GM12878 (cell line): ENCODE results near the gene MAP3K5. TPM values are rescaled to one million over a fixed set of nuclear protein-coding genes. Genes with fewer than 3 reads are reported as not detected.

Experiments used
- ATAC-seq: fragments of 200-7000 bp; cut with Tn5 transposase; 3 replicates; pipeline ENCODE4 v1.9.1; 2020; ENCODE audit warnings: mild to moderate bottlenecking, moderate library complexity
- BruUV-seq: library from RNA; stranded (reverse); fragments of 400-500 nt; replicated peaks from 2 replicates; lab custom pipeline; 2021; lab: Mats Ljungman, UMichigan
- CTCF ChIA-PET: fragments of 300-600 bp; sonication (Branson Sonifier 250); formaldehyde crosslinking; extraction: SDS; loops from one replicate; lab custom pipeline; 2021; ENCODE audit warnings: inconsistent platforms; lab: Yijun Ruan, JAX
- POLR2A ChIA-PET: fragments of 350-600 bp; formaldehyde crosslinking; extraction: SDS; loops from one replicate; lab custom pipeline; 2021; ENCODE audit warnings: inconsistent platforms; lab: Charles Lee
- RAD21 ChIA-PET: fragments of 300-600 bp; sonication (Branson Sonifier 250); formaldehyde crosslinking; loops from one replicate; lab custom pipeline; 2023; ENCODE audit warnings: antibody characterized with exemption; ENCODE audit not compliant: unreplicated experiment; lab: Charles Lee
- SMC1A ChIA-PET: fragments of 300-600 bp; sonication (Branson Sonifier 250); formaldehyde crosslinking; loops from one replicate; lab custom pipeline; 2023; ENCODE audit not compliant: unreplicated experiment, uncharacterized antibody; lab: Charles Lee
- DNase-seq: peaks from one replicate; pipeline ENCODE4 v3.0.0-alpha.2; 2011; ENCODE audit warnings: low read depth, low spot score
- FAIRE-seq: peaks from 3 replicates; lab custom pipeline; 2011; peaks lifted over from hg19 to GRCh38; lab: Jason Lieb, UNC
- H2AFZ ChIP-seq: 2 replicates; pipeline ENCODE4 v1.6.0; 2011; ENCODE audit warnings: low read depth, low read length, control low read depth; ENCODE audit not compliant: control insufficient read depth
- H3K27ac ChIP-seq: 2 replicates; pipeline ENCODE4 v1.5.1; 2011; ENCODE audit warnings: control low read depth; ENCODE audit not compliant: control insufficient read depth, insufficient read depth
- H3K27me3 ChIP-seq, 2 experiments: replicated peaks in 1 of 2; 2 replicates each; pipeline versions ENCODE4 v1.6.0 to v1.6.1; 2011; ENCODE audit warnings: low read length in 1 of 2; ENCODE audit not compliant: control insufficient read depth in 2 of 2, insufficient read depth in 2 of 2
- H3K36me3 ChIP-seq, 2 experiments: 2 replicates each; pipeline ENCODE4 v1.5.1; 2011; ENCODE audit warnings: low read length in 1 of 2; ENCODE audit not compliant: control insufficient read depth in 2 of 2, insufficient read depth in 2 of 2
- H3K4me1 ChIP-seq: 2 replicates; pipeline ENCODE4 v1.6.1; 2011; ENCODE audit warnings: mild to moderate bottlenecking, low read length, moderate library complexity, mixed read lengths; ENCODE audit not compliant: control insufficient read depth, insufficient read depth
- H3K4me2 ChIP-seq: 2 replicates; pipeline ENCODE4 v1.6.0; 2011; ENCODE audit warnings: control low read depth; ENCODE audit not compliant: control insufficient read depth, insufficient read depth
- H3K4me3 ChIP-seq: fragments of 200-600 bp; sonication (generic); 2 replicates; pipeline ENCODE4 v1.5.1; 2016
- H3K79me2 ChIP-seq: 2 replicates; pipeline ENCODE4 v1.6.0; 2011; ENCODE audit warnings: low read length; ENCODE audit not compliant: control insufficient read depth, insufficient read depth
- H3K9ac ChIP-seq: 2 replicates; pipeline ENCODE4 v1.8.0; 2011; ENCODE audit warnings: low read length, control low read depth, mixed read lengths; ENCODE audit not compliant: control insufficient read depth, insufficient read depth
- H3K9me3 ChIP-seq: replicated peaks from 3 replicates; pipeline ENCODE4 v1.5.1; 2011; ENCODE audit warnings: mild to moderate bottlenecking, low read length; ENCODE audit not compliant: control insufficient read depth, insufficient read depth
- H4K20me1 ChIP-seq: 2 replicates; pipeline ENCODE4 v1.6.0; 2011; ENCODE audit not compliant: control insufficient read depth, insufficient read depth
- CUX1 ChIP-seq: IDR thresholded peaks from 2 replicates; pipeline ENCODE4 v1.6.1; 2012; ENCODE audit warnings: improper control_type of control experiment, low read depth, low read length; ENCODE audit not compliant: insufficient replicate concordance
- ETV6 ChIP-seq, 2 experiments: fragments of 450-650 bp in 1 of 2; IDR thresholded peaks in 1 of 2; conservative IDR thresholded peaks in 1 of 2; 2 replicates each; pipeline ENCODE4 v1.6.1; 2014; ENCODE audit warnings: antibody characterized with exemption in 1 of 2, borderline replicate concordance in 1 of 2, low read depth in 1 of 2, mild to moderate bottlenecking in 1 of 2, moderate library complexity in 1 of 2
- HDGF ChIP-seq: fragments of 450-650 bp; IDR thresholded peaks from 2 replicates; pipeline ENCODE4 v1.6.1; 2016; ENCODE audit warnings: antibody characterized with exemption
- IRF3 ChIP-seq: fragments of 450-650 bp; IDR thresholded peaks from 2 replicates; pipeline ENCODE4 v1.6.1; 2014; ENCODE audit warnings: mild to moderate bottlenecking
- MEF2B ChIP-seq: fragments of 450-650 bp; IDR thresholded peaks from 2 replicates; pipeline ENCODE4 v1.6.1; 2018; ENCODE audit warnings: mild to moderate bottlenecking, moderate library complexity; ENCODE audit not compliant: partially characterized antibody, poor library complexity, severe bottlenecking
- NR2C2 ChIP-seq: IDR thresholded peaks from 2 replicates; pipeline ENCODE4 v1.6.1; 2011; ENCODE audit warnings: borderline replicate concordance, low read depth; ENCODE audit not compliant: control insufficient read depth, insufficient read length
- RFX5 ChIP-seq: IDR thresholded peaks from 2 replicates; pipeline ENCODE4 v1.6.1; 2011; ENCODE audit warnings: low read depth, low read length, improper control_type of control experiment
- SKIL ChIP-seq: fragments of 450-650 bp; IDR thresholded peaks from 2 replicates; pipeline ENCODE4 v1.6.1; 2017; ENCODE audit warnings: mild to moderate bottlenecking, low read depth, inconsistent platforms; ENCODE audit not compliant: poor library complexity, severe bottlenecking
- SMAD5 ChIP-seq: IDR thresholded peaks from 2 replicates; pipeline ENCODE4 v1.6.1; 2016; ENCODE audit warnings: antibody characterized with exemption, low read depth
- STAT1 ChIP-seq: fragments of 450-650 bp; conservative IDR thresholded peaks from 2 replicates; pipeline ENCODE4 v1.6.1; 2014; ENCODE audit warnings: antibody characterized with exemption, mild to moderate bottlenecking
- SUPT20H ChIP-seq: IDR thresholded peaks from 2 replicates; pipeline ENCODE4 v1.6.1; 2011; ENCODE audit warnings: low read depth, mild to moderate bottlenecking, low read length, moderate library complexity, borderline replicate concordance; ENCODE audit not compliant: control insufficient read depth
- USF1 ChIP-seq: IDR thresholded peaks from 2 replicates; pipeline ENCODE4 v1.6.1; 2011; ENCODE audit warnings: borderline replicate concordance, low read depth, mild to moderate bottlenecking, moderate library complexity, mixed read lengths, low read length; ENCODE audit not compliant: insufficient read depth; ENCODE audit errors: extremely low read length
- WGBS: methylation state at CpG from one replicate; pipeline ENCODE4 v1.1.6; 2016; ENCODE audit warnings: low lambda C conversion rate; ENCODE audit not compliant: insufficient replicate concordance, insufficient coverage; ENCODE audit errors: missing lambda C conversion rate; 5-methylcytosine and 5-hydroxymethylcytosine counted together
- in situ Hi-C: fragments of 300-500 bp; cut with MboI; formaldehyde crosslinking; loops from 9 replicates; pipeline ENCODE4 v1.14.3; 2018; ENCODE audit warnings: mixed read lengths
- intact Hi-C: fragments of 100-400 bp; cut with micrococcal nuclease; formaldehyde crosslinking; loops from one replicate; pipeline ENCODE4 v1.14.2; 2022; ENCODE audit not compliant: unreplicated experiment
- polyA plus RNA-seq, 11 experiments: library from polyadenylated mRNA; depleted of rRNA in 4 of 11; unstranded in 6 of 11; stranded (reverse) in 5 of 11; fragments of >200 nt; fragmentation: Nextera tagmentation in 4 of 11; fragmentation: Illumina TruSeq in 1 of 11; extraction: Ambion mirVana in 4 of 11; extraction: Trizol in 1 of 11; gene quantifications; 1 replicate in 1 of 11; 2 replicates in 10 of 11; pipeline versions ENCODE4 v1.2.1 to v1.2.3, GENCODE V29; 2011 to 2016; ENCODE audit warnings: inconsistent platforms in 2 of 11, missing spikeins in 2 of 11, low read depth in 1 of 11
- total RNA-seq, 4 experiments: library from RNA; depleted of rRNA in 3 of 4; stranded (reverse); fragments of >200 nt in 3 of 4; fragmentation: Illumina TruSeq in 1 of 4; extraction: Trizol in 1 of 4; gene quantifications; 2 replicates each; pipeline versions ENCODE4 v1.2.1 to v1.2.3, GENCODE V29; 2013 to 2021

MAP3K5 gene
- total and polyA plus RNA-seq, 10 of the 15 experiments (the other 5 are each of a cell fraction or from before 2014, with no cell fraction given), result 5.4 to 34.3 (median 26.4) TPM

- in situ Hi-C loops, result no loop called here
- FAIRE-seq (no peak), DNase-seq (no peak), ATAC-seq (no peak)
- intact Hi-C loops, result no loop called here
- Histone ChIP-seq H3K9ac (no peak overlapping the region), H3K27ac (no peak overlapping the region), H4K20me1 (no peaks in the 10 kb centered on the region; the same call in 1 of the 2 replicates), H3K79me2 (peaks cover 71% of the 10 kb centered on the region), H3K4me3 (no peak overlapping the region), H3K9me3 (no peaks in the 10 kb centered on the region), H3K27me3 (no peaks in the 10 kb centered on the region), H3K4me2 (no peak overlapping the region), H3K4me1 (no peaks in the 10 kb centered on the region), H3K36me3 (peaks cover 7 to 34% of the 10 kb centered on the region in 2 experiments), H2AFZ (no peak overlapping the region)
- ChIA-PET SMC1A (interaction anchor here (0.7 to 2.8 kb wide), 3 partner anchors 9 to 62 kb away, joined by 3 to 18 read pairs (median 5); no protein-coding TSS in a partner anchor), CTCF (interaction anchor here (0.6 to 1.9 kb wide), 5 partner anchors 10 to 85 kb away, joined by 3 to 9 read pairs (median 4); partner anchors contain the start of gene MAP3K5), POLR2A (interaction anchor here (0.6 to 1.0 kb wide), 2 partner anchors 61 to 610 kb away, joined by 3 to 6 read pairs; no protein-coding TSS in a partner anchor), RAD21 (interaction anchor here (1.1 to 1.9 kb wide), 4 partner anchors 57 to 86 kb away, joined by 3 to 8 read pairs (median 4); partner anchors contain the start of gene MAP3K5)
- 96% methylated on average over 5 of the region's 5 CpGs for WGBS
- no TSS peak for BruUV-seq
- no peak for TF ChIP-seq RFX5
- TF ChIP-seq SKIL, result no peak
- no peak for TF ChIP-seq HDGF
- TF ChIP-seq SMAD5, result no peak
- TF ChIP-seq NR2C2, result no peak
- no peak for TF ChIP-seq CUX1
- no peak for TF ChIP-seq ETV6 (conservative IDR thresholded peaks at IDR 0.05 in 1 of 2, IDR thresholded peaks at IDR 0.05 in 1 of 2; ENCODE audit: borderline replicate concordance in 1 of 2, low read depth in 1 of 2)
- TF ChIP-seq SUPT20H, result no peak
- no peak for TF ChIP-seq USF1
- no peak for TF ChIP-seq STAT1
- TF ChIP-seq MEF2B, result no peak
- no peak for TF ChIP-seq IRF3
These were observed 85.8 kb downstream of the MAP3K5 start for GRCh38 chr6:136706430-136706829.
